Endothelial cell of umbilical vein (primary cell): ENCODE measurements around the gene AOX1. TPM values are rescaled to one million over a fixed set of nuclear protein-coding genes. Genes with fewer than 3 reads are reported as not detected.

Experiments used
- BruUV-seq: library from RNA; stranded (reverse); fragments of 400-500 nt; replicated peaks from 2 replicates; lab custom pipeline; 2021; lab: Mats Ljungman, UMichigan
- CTCF ChIA-PET: fragments of 300-600, 350-600 bp; sonication (Branson Sonifier 250); formaldehyde crosslinking; loops from one replicate; lab custom pipeline; 2021; ENCODE audit warnings: antibody characterized with exemption, inconsistent platforms; lab: Charles Lee
- POLR2A ChIA-PET: fragments of 300-600, 350-600 bp; sonication (Branson Sonifier 250); formaldehyde crosslinking; loops from one replicate; lab custom pipeline; 2021; ENCODE audit warnings: antibody characterized with exemption, inconsistent platforms; lab: Charles Lee
- DNase-seq: peaks from one replicate; pipeline ENCODE4 v3.0.0-alpha.2; 2011; ENCODE audit warnings: low read depth, low spot score
- FAIRE-seq: peaks from 2 replicates; lab custom pipeline; 2011; peaks lifted over from hg19 to GRCh38; lab: Jason Lieb, UNC
- H2AFZ ChIP-seq: 2 replicates; pipeline ENCODE4 v1.6.0; 2012; ENCODE audit warnings: low read depth, low read length, control low read depth, inconsistent platforms
- H3K27ac ChIP-seq: 2 replicates; pipeline ENCODE4 v1.5.1; 2011; ENCODE audit warnings: low read depth, mild to moderate bottlenecking, control low read depth, low read length, moderate library complexity; ENCODE audit not compliant: insufficient read depth
- H3K27me3 ChIP-seq, 2 experiments: 2 replicates each; pipeline versions ENCODE4 v1.6.0 to v1.6.1; 2011; ENCODE audit warnings: low read length in 2 of 2, mixed read lengths in 1 of 2; ENCODE audit not compliant: control insufficient read depth in 2 of 2, insufficient read depth in 2 of 2
- H3K36me3 ChIP-seq, 2 experiments: 2 replicates in 1 of 2; 3 replicates in 1 of 2; pipeline ENCODE4 v1.5.1; 2011; ENCODE audit warnings: low read length in 2 of 2, mild to moderate bottlenecking in 1 of 2, moderate library complexity in 1 of 2; ENCODE audit not compliant: control insufficient read depth in 2 of 2, insufficient read depth in 2 of 2; ENCODE audit errors: extremely low read depth in 1 of 2
- H3K4me1 ChIP-seq: 3 replicates; pipeline ENCODE4 v1.5.1; 2011; ENCODE audit warnings: mild to moderate bottlenecking, low read length; ENCODE audit not compliant: control insufficient read depth, insufficient read depth; ENCODE audit errors: extremely low read depth
- H3K4me2 ChIP-seq: 2 replicates; pipeline ENCODE4 v1.6.1; 2011; ENCODE audit warnings: low read length, control low read depth, mixed read lengths; ENCODE audit not compliant: insufficient read depth
- H3K4me3 ChIP-seq, 3 experiments: fragments of 200-600 bp in 1 of 3; sonication (generic), shearing (Covaris generic) in 1 of 3; replicated peaks in 1 of 3; 2 replicates each; pipeline ENCODE4 v1.5.1; 2011 to 2016; ENCODE audit warnings: control low read depth in 3 of 3, low read length in 3 of 3, mild to moderate bottlenecking in 2 of 3, inconsistent platforms in 1 of 3, low read depth in 1 of 3, moderate library complexity in 1 of 3; ENCODE audit not compliant: insufficient read depth in 1 of 3
- H3K79me2 ChIP-seq: 2 replicates; pipeline ENCODE4 v1.6.0; 2012; ENCODE audit warnings: low read length, inconsistent platforms; ENCODE audit not compliant: control insufficient read depth, insufficient read depth
- H3K9ac ChIP-seq: replicated peaks from 2 replicates; pipeline ENCODE3; 2011; ENCODE audit warnings: low read length, control low read depth; ENCODE audit not compliant: insufficient read depth; ENCODE audit errors: extremely low read depth
- H3K9me1 ChIP-seq: replicated peaks from 3 replicates; pipeline ENCODE4 v1.6.0; 2011; ENCODE audit warnings: mild to moderate bottlenecking, low read length; ENCODE audit not compliant: control insufficient read depth, insufficient read depth; ENCODE audit errors: extremely low read depth
- H3K9me3 ChIP-seq: replicated peaks from 2 replicates; pipeline ENCODE4 v1.5.1; 2012; ENCODE audit warnings: low read length, inconsistent platforms; ENCODE audit not compliant: control insufficient read depth, insufficient read depth
- H4K20me1 ChIP-seq: replicated peaks from 2 replicates; pipeline ENCODE3; 2011; ENCODE audit warnings: mild to moderate bottlenecking, low read length; ENCODE audit not compliant: control insufficient read depth, insufficient read depth; ENCODE audit errors: extremely low read depth
- CTCF ChIP-seq, 2 donors: IDR thresholded peaks; 1 replicate in 1 of 2; 2 replicates in 1 of 2; pipeline ENCODE4 v1.5.1; 2011; ENCODE audit warnings: low read length in 2 of 2, mild to moderate bottlenecking in 2 of 2, moderate library complexity in 2 of 2, control low read depth in 1 of 2, inconsistent platforms in 1 of 2, low read depth in 1 of 2; ENCODE audit not compliant: insufficient read depth in 1 of 2; ENCODE audit errors: extremely low read depth in 1 of 2
- EZH2 ChIP-seq: IDR thresholded peaks from 2 replicates; pipeline ENCODE4 v1.6.1; 2012; ENCODE audit warnings: borderline replicate concordance, low read depth, mild to moderate bottlenecking, moderate library complexity, low read length, inconsistent platforms; ENCODE audit not compliant: severe bottlenecking
- FOS ChIP-seq: IDR thresholded peaks from 2 replicates; pipeline ENCODE4 v1.6.1; 2011; ENCODE audit warnings: mild to moderate bottlenecking, low read length, moderate library complexity, borderline replicate concordance; ENCODE audit not compliant: insufficient read depth
- GATA2 ChIP-seq: IDR thresholded peaks from 2 replicates; pipeline ENCODE4 v1.7.0; 2011; ENCODE audit warnings: low read depth, mild to moderate bottlenecking, moderate library complexity, mixed read lengths, low read length; ENCODE audit not compliant: insufficient read length, insufficient read depth
- JUN ChIP-seq: IDR thresholded peaks from 2 replicates; pipeline ENCODE4 v1.6.1; 2011; ENCODE audit warnings: borderline replicate concordance, low read depth; ENCODE audit not compliant: insufficient read length, insufficient read depth
- MAX ChIP-seq: IDR thresholded peaks from 2 replicates; pipeline ENCODE4 v1.6.1; 2011; ENCODE audit not compliant: insufficient read depth, insufficient read length
- MYC ChIP-seq: IDR thresholded peaks from one replicate; pipeline ENCODE4 v1.6.1; 2011; ENCODE audit warnings: mild to moderate bottlenecking, low read depth, low read length
- POLR2A ChIP-seq: IDR thresholded peaks from 2 replicates; pipeline ENCODE4 v1.6.1; 2012; ENCODE audit warnings: low read depth, mild to moderate bottlenecking, control low read depth, low read length
- POLR2AphosphoS5 ChIP-seq: IDR thresholded peaks from 2 replicates; pipeline ENCODE4 v1.6.1; 2012; ENCODE audit warnings: low read depth, mild to moderate bottlenecking, control low read depth, low read length, moderate library complexity; ENCODE audit not compliant: insufficient read depth
- dilution Hi-C: fragments of 300-500 bp; cut with MboI; formaldehyde crosslinking; loops from one replicate; pipeline ENCODE4 v1.15.0; 2019; ENCODE audit warnings: low sequenced_read_pairs; ENCODE audit not compliant: extremely low pct_ligation_motif_present
- intact Hi-C: fragments of 100-400 bp; cut with micrococcal nuclease; formaldehyde crosslinking; loops from one replicate; pipeline ENCODE4 v1.10.0; 2022
- polyA plus RNA-seq, 4 experiments: library from polyadenylated mRNA; depleted of rRNA in 3 of 4; stranded (reverse) in 3 of 4; unstranded in 1 of 4; fragments of >200 nt; gene quantifications; 2 replicates each; pipeline versions ENCODE4 v1.2.1 to v1.2.3, GENCODE V29; 2011 to 2012; ENCODE audit warnings: missing spikeins in 1 of 4
- total RNA-seq: library from RNA; stranded (reverse); gene quantifications from 2 replicates; pipeline ENCODE4 v1.2.3, GENCODE V29; 2021

Gene AOX1
- total and polyA plus RNA-seq, 2 donors (not counting 3 experiments of a cell fraction or from before 2014, with no cell fraction given): 0.03 to 0.46 TPM

GRCh38 chr2:200592406-200593075 is 6.7 kb downstream of the AOX1 start:
- Histone ChIP-seq H4K20me1 (no peaks in the 10 kb centered on the region), H3K27ac (no peak overlapping the region), H3K9ac (no peak overlapping the region), H2AFZ (no peak overlapping the region), H3K9me3 (no peaks in the 10 kb centered on the region), H3K36me3 (no peaks in the 10 kb centered on the region), H3K27me3 (peaks cover 0 to 8% of the 10 kb centered on the region in 2 experiments), H3K9me1 (no peaks in the 10 kb centered on the region), H3K4me2 (no peak overlapping the region), H3K4me3 (no peak overlapping the region), H3K79me2 (no peaks in the 10 kb centered on the region), H3K4me1 (no peaks in the 10 kb centered on the region)
- no TSS peak for BruUV-seq
- intact Hi-C loops: no loop called here
- POLR2A ChIA-PET: no interaction called here
- TF ChIP-seq EZH2: no peak
- no peak for TF ChIP-seq CTCF (IDR thresholded peaks at IDR 0.05; ENCODE audit: extremely low read depth in 1 of 2, insufficient read depth in 1 of 2, low read depth in 1 of 2, low read length in 2 of 2)
- DNase-seq: peak; percentile 8
- dilution Hi-C loops: no loop called here
- CTCF ChIA-PET: interaction anchor here (1.7 kb wide), 1 partner anchor 14 kb away, joined by 4 read pairs; no protein-coding TSS in a partner anchor
- peak; percentile 55 for FAIRE-seq

GRCh38 chr2:200593905-200594304 is 8.1 kb downstream of the AOX1 start:
- FAIRE-seq (no peak), DNase-seq (no peak)
- ChIA-PET CTCF (no interaction called here), POLR2A (no interaction called here)
- H3K4me2 ChIP-seq: no peak overlapping the region
- H3K9me3 ChIP-seq: no peaks in the 10 kb centered on the region
- H3K36me3 ChIP-seq: no peaks in the 10 kb centered on the region
- no peak overlapping the region for H3K4me3 ChIP-seq
- TF ChIP-seq JUN (no peak), MAX (no peak), CTCF (IDR thresholded peaks at IDR 0.05; ENCODE audit: extremely low read depth in 1 of 2, insufficient read depth in 1 of 2, low read depth in 1 of 2, low read length in 2 of 2) (no peak), POLR2AphosphoS5 (no peak), EZH2 (no peak), FOS (no peak), MYC (no peak), POLR2A (no peak), GATA2 (no peak)
- no peaks in the 10 kb centered on the region for H4K20me1 ChIP-seq
- no peak overlapping the region for H3K27ac ChIP-seq
- no peaks in the 10 kb centered on the region for H3K9me1 ChIP-seq
- intact Hi-C loops (no loop called here), dilution Hi-C loops (no loop called here)
- H3K27me3 ChIP-seq: peaks cover 0 to 8% of the 10 kb centered on the region in 2 experiments
- no TSS peak for BruUV-seq
- H3K79me2 ChIP-seq: no peaks in the 10 kb centered on the region
- no peak overlapping the region for H2AFZ ChIP-seq
- H3K4me1 ChIP-seq: no peaks in the 10 kb centered on the region
- H3K9ac ChIP-seq: no peak overlapping the region
